GM21423 (cell line): ENCODE measurements around the gene MRPS33.
A peak's percentile ranks its signal among the peaks of the same experiment; 100 is the strongest.
"Not testable (repeated sequence)": the region's sequence is repeated elsewhere in the genome, so short reads cannot be mapped to it uniquely, and the experiment has no call there.

Experiments used
- ATAC-seq: cut with Tn5 transposase; IDR thresholded peaks from one replicate; pipeline ENCODE4 v1.9.1; 2021; ENCODE audit warnings: mild to moderate bottlenecking, moderate library complexity; ENCODE audit not compliant: unreplicated experiment

MRPS33 gene

DNA sequence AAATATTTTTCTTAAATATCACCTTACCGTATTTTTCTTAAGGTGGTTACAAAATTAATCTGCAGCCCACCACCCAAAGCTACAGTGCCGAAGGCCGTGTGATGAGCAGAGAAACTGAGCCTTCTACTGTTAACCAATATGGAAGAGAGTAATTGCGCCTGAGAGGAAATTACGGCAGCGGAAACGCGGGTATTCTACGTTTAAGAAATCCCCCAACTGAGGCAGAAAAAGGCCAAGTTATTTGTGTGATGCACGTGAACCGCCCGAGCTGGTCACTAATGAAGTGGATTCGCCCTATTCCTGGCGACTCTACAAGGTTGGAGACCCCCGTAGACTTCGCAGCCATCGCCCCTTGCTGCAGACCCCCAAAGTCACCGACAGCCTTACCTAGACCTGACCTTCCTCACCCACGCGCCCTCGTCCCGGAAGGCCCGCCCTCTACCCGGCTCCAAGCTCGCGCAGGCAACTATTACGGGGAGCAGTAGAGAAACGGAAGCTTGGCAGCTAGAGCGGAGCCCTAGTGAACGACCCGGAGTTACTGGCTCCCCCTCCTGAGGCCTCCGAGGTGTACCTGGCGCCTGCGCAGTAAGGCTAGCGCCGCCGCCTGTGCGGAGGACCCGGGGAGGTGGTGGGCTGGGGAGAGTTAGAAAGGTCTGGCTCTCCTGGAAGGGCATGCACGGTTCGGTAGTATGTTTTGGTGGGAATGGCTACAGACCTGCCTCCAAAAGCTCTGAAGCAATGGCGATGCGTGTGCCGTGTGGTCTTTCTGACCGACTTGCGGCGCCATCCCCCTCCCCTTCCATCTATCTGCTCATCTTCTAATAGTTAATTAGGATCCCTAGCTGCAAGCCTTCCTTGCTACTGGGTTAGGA lies at the start of gene MRPS33:
TSS of gene MRPS33 (minus strand) at position 429 of the 872 bp plus-strand sequence. CDS start 4,319 bp downstream, outside the sequence.
- ATAC-seq = peak; percentile 98

DNA sequence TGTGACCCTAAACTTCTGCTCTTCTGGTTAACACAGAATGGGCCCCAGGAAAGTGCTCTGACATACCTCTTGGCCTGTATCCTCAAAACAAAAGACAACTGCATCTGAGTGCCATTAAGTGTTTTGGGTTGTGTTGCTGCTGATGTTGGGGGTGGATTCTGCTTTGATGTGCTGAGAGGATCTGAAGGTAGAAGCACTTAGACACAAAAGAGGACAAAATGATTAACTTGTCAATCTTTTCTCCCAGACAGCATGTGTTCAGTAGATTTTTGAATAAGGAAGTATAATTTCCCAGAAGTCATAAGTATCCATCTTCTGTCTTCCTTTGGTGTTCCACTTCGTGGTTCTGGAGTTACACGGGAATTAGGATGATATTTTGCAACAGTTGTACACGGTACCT lies 43.0 kb upstream of the MRPS33 start:
- ATAC-seq = no peak

DNA sequence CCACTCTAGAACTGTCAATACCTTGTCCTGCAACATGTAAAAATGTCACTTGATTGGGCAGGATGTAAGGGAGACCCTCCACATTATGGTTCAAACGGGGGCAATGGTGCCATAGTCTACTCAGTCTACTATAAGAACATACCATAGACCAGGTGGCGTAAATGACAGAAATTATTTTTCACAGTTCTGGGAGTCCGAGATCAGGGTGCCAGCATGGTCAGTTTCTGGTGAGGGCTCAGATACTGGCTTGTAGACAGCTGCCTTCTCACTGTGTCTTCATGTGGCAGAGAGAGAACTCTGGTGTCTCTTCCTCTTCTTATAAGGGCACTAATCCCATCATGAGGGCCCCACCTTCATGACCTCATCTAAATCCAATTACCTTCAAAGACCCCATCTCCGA lies 40.4 kb upstream of the MRPS33 start:
- no peak for ATAC-seq

DNA sequence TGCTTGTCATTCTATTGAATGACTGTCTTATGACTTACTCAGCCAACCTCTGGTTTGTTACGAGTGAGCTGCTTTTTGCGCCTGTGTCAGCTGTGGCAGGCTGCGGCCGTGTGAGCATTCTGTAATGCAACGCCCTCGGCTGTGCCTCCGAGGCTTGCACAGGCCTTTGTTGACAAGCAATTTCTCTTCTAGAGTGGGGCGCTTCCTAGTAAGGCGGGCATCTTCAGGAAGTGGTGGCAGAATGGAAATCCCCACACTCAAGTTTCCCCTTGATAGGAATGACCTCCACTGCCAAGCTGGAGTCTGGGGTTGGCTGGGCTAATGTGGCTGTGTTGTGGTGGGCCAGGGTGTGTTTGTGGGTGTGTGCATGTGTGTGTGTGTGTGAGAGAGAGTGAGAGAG lies 38.9 kb upstream of the MRPS33 start:
- ATAC-seq = peak; percentile 64

DNA sequence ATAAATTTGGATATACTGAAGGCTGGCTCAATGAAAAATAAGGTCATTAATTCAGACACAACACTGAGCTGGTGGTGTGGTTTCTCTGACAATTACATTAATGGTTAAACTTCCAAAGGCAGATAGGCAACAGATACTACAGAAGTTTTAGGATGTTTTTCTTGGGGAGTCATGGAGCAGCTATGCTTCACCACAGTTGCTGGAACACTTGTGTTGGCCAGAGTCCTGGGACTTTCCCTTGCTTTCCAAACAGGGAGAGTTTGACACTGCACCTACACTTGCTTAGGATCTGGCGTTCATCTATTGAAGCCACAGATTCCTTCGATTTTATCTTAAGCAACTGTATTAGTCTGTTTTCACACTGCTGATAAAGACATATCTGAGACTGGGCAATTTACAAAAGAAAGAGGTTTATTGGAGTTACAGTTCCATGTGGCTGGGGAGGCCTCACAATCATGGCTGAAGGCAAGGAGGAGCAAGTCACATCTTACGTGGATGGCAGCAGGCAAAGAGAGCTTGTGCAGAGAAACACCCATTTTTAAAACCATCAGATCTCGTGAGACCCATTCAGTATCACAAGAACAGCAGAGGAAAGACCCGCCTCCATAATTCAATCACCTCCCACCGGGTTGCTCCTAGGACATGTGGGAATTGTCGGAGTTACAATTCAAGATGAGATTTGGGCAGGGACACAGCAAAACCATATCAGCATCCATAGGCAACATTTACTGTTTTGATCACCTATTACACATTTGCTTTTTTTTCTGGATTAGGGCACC lies 31.3 kb upstream of the MRPS33 start:
- ATAC-seq = no peak

DNA sequence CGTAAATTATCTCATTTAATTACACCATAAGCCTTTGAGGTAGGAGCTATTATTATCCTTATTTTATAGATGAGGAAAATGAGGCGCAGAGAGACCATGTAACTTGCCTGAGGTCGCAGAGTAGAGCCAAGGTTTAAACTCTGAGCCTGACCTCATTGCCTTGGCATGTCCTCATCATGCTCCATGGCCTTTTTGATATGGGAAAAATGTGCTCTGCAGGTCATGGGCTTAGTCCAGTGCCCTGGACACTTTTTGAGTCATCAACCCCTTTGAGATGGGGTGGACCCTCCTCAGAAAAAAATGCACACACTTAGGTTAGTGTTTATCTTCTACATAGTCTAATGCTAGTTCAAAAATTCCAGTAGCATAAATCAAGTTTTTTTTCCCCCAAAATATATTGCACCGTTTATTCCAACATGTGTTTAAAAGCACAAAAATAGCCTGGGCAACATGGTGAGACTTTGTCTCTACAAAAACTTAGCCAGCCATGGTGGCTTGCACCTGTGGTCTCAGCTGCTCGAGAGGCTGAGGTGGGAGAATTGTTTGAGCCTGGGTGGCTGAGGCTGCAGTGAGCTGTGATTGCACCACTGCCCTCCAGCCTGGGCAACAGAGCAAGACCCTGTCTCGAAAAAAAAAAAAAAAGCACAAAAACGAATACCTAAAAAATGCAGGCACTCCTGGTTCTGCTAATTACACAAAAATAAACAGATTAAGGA lies 30.5 kb upstream of the MRPS33 start:
- no peak for ATAC-seq

DNA sequence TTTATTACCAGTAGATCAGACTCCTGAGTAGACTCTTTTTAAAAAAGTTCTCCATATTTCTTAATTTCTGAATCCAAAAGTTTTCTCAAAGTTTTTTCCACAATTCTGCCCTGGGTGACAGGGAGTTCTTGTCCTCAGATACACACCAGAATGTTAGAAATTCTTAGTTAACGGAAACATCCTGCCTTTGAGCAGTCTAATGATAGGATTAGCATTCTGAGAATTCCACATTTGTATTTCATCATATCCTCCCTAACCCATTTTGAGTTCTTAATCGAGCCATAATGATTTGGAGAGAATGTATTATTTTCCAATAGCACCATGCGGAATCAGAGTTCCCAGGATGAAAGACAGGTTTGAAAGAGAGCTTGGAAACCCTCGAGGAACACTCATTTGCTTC lies 28.9 kb upstream of the MRPS33 start:
- no peak for ATAC-seq

DNA sequence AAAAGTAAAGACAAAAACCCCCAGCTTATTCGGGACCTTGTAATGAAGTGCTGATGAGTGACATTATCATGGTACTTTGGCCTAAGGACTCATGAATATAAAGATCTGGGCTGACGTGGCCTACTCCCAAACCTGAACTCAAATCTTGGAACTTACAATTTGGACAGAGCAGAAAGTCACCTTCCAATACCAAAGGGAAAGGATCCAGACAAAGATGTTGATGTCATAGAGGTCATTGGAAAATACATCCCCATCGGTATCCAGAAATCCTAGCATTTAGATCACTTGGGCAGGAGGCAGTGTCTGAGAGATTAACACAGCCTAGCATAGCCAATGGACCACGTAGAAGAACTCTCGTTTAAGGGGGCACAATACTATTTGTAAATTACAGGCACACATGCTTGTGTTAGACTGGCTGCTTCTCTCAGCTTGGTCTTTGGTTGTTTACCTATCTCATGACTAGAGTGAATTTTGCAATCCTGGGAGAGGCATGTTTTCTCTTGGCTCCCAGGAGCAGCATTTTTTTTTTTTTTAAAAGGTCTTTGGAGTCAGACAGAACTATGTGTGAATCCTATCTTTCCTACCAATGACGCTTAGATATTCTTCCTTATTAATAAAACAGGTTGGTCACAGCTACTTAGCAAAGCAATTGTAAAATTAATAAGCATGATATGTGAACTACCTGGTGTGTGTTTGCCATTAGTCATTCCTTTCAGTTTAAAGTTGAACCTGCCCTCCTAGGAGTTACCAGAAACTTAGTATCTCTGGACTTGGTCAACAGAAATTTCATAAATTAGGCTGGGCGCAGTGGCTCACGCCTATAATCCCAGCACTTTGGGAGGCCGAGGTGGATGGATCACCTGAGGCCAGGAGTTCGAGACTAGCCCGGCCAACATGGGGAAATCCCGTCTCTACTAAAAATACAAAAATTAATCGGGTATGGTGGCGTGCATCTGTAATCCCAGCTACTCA lies 27.8 kb upstream of the MRPS33 start:
- no peak for ATAC-seq

DNA sequence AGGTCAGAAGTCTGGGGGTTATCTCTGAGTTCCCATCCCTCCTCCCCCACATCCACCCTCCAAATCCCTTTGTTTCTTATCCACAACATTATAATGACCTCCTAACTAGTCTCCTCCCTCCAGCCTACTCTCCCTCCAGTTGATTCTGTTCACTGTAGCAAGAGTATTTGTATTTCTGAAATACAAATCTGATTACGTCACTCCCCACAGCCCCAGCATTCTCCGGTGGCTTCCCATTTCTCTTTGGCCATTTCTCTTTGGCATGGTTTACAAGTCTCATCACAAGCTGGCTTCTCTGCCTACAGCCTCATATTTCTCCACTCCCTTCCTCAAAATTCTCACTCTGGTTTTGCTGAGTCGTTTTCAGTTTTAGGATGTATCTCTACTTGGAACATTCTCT lies 24.6 kb upstream of the MRPS33 start:
- ATAC-seq = no peak

DNA sequence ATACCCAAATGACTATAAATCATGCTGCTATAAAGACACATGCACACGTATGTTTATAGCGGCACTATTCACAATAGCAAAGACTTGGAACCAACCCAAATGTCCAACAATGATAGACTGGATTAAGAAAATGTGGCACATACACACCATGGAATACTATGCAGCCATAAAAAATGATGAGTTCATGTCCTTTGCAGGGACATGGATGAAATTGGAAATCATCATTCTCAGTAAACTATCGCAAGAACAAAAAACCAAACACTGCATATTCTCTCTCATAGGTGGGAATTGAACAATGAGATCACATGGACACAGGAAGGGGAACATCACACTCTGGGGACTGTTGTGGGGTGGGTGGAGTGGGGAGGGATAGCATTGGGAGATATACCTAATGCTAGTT lies 23.3 kb upstream of the MRPS33 start:
- not testable (repeated sequence) for ATAC-seq

DNA sequence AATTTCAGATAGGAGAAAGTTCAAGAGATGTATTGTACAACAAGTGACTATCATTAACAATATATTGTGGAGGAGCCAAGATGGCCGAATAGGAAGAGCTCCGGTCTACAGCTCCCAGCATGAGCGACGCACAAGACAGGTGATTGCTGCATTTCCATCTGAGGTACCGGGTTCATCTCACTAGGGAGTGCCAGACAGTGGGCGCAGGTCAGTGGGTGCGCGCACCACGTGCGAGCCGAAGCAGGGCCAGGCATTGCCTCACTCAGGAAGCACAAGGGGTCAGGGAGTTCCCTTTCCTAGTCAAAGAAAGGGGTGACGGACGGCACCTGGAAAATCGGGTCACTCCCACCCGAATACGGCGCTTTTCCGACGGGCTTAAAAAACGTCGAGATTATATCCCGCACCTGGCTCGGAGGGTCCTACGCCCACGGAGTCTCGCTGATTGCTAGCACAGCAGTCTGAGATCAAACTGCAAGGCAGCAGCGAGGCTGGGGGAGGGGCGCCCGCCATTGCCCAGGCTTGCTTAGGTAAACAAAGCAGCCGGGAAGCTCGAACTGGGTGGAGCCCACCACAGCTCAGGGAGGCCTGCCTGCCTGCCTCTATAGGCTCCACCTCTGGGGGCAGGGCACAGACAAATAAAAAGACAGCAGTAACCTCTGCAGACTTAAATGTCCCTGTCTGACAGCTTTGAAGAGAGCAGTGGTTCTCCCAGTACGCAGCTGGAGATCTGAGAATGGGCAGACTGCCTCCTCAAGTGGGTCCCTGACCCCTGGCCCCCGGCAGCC lies 18.0 kb upstream of the MRPS33 start:
- ATAC-seq = not testable (repeated sequence)

DNA sequence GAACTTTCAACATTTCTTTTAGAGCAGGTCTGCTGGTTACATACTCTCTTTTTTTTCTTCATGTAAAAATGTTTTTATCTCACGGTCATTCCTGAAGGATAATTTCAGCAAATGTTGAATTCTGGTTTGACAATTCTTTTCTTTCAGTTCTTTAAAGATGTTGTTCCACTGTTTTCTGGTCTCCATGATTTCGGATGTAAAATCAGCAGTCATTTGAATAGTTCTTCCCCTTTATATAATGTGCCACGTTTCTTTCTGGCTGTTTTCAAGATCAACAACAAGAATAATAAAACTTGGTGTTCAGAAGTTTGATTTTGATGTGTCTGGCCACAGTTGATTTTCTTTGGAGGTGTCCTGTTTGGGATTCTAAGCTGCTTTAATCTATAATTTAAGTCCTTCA lies 14.0 kb upstream of the MRPS33 start:
- ATAC-seq = no peak

DNA sequence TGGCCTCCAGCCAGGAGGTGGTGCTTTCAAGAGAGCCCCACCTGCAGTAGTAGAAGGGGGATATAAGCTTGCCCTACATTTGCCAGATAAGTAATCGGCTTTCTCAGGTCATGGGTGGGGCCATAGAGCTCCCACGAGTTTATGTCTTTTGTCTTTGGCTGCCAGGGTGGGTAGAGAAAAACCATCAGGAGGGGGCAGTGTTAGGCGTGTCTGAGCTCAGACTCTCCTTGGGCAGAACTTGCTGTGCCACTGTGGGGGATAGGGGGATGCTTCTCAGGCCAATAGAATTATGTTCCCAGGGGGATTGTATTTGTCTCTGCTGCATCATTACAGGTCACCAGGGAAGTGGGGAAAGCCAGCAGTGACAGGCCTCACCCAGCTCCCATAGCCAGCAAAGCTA lies 12.3 kb upstream of the MRPS33 start:
- ATAC-seq = no peak

DNA sequence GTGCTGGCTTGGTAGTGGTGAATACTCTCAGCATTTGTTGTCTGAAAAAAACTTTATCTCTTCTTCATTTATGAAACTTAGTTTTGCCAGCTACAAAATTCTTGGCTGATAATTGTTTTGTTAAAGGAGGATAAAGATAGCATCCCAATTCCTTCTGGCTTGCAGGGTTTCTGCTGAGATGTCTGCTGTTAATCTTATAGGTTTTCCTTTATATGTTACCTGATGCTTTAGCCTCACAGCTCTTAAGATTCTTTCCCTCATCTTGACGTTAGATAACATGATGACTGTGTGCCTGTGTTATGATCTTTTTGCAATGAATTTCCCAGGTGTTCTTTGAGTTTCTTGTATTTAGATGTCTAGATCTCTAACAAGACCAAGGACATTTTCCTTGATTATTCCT lies 9.9 kb upstream of the MRPS33 start:
- ATAC-seq = no peak

DNA sequence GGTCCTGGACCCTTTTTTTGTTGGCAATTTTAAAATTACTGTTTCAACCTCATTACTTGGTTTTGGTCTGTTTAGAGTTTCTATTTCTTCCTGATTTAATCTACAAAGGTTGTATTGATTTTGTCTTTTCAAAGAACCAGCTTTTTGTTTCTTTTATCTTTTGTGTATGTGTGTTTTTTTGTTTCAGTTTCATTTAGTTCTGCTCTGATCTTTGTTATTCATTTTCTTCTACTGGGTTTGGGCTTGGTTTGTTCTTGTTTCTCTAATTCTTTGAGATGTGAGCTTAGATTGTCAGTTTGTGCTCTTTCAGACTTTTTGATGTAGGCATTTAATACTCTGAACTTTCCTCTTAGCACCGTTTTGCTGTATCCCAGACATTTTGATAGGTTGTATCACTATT lies 8.5 kb upstream of the MRPS33 start:
- ATAC-seq = no peak

DNA sequence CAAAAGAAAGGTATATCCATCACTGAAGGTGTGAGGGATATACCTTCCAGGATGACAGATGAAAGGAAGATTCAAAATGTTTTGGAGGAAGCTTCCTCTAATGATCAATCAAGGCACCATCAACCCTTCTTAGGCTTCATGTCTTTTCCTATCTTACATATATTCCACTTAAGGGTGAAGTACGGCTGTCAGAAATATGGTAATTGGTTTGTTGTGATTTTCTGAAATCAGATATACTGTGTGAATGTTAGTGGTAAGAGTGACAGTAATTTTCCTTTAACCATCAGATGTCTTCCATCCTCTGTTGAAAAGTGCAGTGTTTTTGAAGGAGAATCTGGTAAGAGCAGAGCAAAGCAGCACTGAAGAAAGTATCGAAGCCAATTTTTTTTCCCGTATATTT lies 2.8 kb upstream of the MRPS33 start:
- no peak for ATAC-seq

DNA sequence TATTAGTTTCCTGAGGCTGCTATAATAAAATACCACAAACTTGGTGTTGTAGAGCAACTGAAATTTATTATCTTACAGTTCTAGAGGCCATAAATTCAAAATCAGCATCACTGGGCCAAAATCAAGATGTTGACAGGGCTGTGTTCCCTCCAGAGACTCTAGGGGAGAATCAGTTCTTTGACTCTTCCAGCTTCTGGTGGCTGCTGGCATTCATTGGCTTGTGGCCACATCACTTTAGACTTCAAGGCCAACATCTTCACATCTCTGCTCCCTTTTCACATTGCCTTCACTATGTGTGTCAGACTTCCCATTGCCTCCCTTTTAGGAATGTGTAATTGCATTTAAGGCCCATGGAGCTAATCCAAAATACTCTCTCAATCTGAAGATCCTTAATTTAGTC lies 1.6 kb upstream of the MRPS33 start:
- ATAC-seq = no peak

DNA sequence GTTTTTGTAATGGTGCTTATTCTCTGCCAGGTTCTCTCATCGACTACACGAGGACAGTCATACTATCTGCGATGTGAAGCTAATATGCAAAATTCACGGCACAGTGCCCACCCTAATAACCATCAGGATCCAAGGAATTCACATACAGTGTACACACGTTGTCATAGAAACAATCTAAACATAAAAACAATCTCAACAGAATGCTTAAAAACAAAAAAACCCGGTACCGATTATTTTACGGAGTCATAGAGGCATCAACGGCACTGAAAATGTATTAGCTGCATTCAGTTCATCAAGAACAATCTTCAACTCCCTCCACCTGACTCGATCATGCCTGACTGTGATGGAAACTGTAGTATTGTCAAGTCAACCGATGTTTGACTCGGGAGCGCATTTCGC lies 628 bp downstream of the MRPS33 start:
- ATAC-seq = peak; percentile 13

DNA sequence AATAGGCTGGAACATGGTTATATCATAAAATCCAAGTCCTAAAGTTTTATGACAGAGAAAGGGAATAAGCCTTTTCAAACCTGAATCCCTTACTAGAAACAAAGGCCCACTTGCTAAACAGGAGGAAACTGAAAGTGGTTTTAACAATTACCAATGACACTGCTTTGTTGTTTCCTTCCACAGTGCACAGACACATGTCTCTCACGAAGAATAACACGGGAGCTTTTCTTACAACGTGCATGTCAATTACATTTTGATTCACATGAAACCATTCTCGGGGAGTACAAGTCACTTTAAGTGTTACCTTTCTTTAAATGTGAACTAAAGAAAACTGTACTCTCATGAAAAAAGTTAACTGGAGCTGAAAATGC lies 1.4 kb downstream of the MRPS33 start:
- ATAC-seq = no peak
